HepG2 (cell line): ENCODE measurements around the gene STPG4. TPM values are rescaled to one million over a fixed set of nuclear protein-coding genes. Genes with fewer than 3 reads are reported as not detected.

Experiments
- ARNT ChIP-seq: fragments of 450-650 bp; IDR thresholded peaks from 2 replicates; pipeline ENCODE4 v1.6.1; 2017
- ATF7 ChIP-seq, 2 experiments: fragments of 450-650 bp in 1 of 2; sonication (generic) in 1 of 2; formaldehyde crosslinking in 1 of 2; IDR thresholded peaks; 2 replicates each; pipeline versions ENCODE4 v1.4.0 to v1.6.1; 2016 to 2020; ENCODE audit warnings: antibody characterized with exemption in 1 of 2, mild to moderate bottlenecking in 1 of 2, missing genetic modification reagents in 1 of 2
- CBX1 ChIP-seq: IDR thresholded peaks from one replicate; pipeline ENCODE4 v1.6.1; 2016; ENCODE audit warnings: antibody characterized with exemption, low read depth
- ERF ChIP-seq: IDR thresholded peaks from 2 replicates; pipeline ENCODE4 v1.6.1; 2018; ENCODE audit warnings: missing biosample characterization, missing genetic modification reagents
- FOXM1 ChIP-seq: sonication (generic); formaldehyde crosslinking; IDR thresholded peaks from 2 replicates; pipeline ENCODE4 v1.5.0; 2020; ENCODE audit warnings: missing genetic modification reagents
- HES4 ChIP-seq: sonication (generic); formaldehyde crosslinking; IDR thresholded peaks from 2 replicates; pipeline ENCODE4 v1.9.0; 2021; ENCODE audit warnings: mild to moderate bottlenecking, missing genetic modification reagents, borderline replicate concordance
- KAT2B ChIP-seq: fragments of 150-350 bp; IDR thresholded peaks from 2 replicates; pipeline ENCODE4 v1.6.1; 2014; ENCODE audit warnings: low read depth, low read length, borderline replicate concordance
- MLLT10 ChIP-seq: sonication (generic); formaldehyde crosslinking; IDR thresholded peaks from 2 replicates; pipeline ENCODE4 v1.4.0; 2020; ENCODE audit warnings: missing genetic modification reagents
- POGZ ChIP-seq: sonication (generic); formaldehyde crosslinking; IDR thresholded peaks from 2 replicates; pipeline ENCODE4 v1.4.0; 2020; ENCODE audit warnings: mild to moderate bottlenecking, missing genetic modification reagents
- SNAPC2 ChIP-seq: sonication (generic); formaldehyde crosslinking; IDR thresholded peaks from 2 replicates; pipeline ENCODE4 v1.8.1; 2022; ENCODE audit warnings: mild to moderate bottlenecking, missing genetic modification reagents
- SP140L ChIP-seq: sonication (generic); formaldehyde crosslinking; IDR thresholded peaks from 2 replicates; pipeline ENCODE4 v1.4.0; 2020; ENCODE audit warnings: missing genetic modification reagents, borderline replicate concordance
- SP2 ChIP-seq: sonication (generic); formaldehyde crosslinking; IDR thresholded peaks from 2 replicates; pipeline ENCODE4 v1.5.1; 2020; ENCODE audit warnings: mild to moderate bottlenecking, missing genetic modification reagents
- ZBTB46 ChIP-seq: sonication (generic); formaldehyde crosslinking; IDR thresholded peaks from 2 replicates; pipeline ENCODE4 v1.4.0; 2020; ENCODE audit warnings: mild to moderate bottlenecking, missing genetic modification reagents, borderline replicate concordance
- ZBTB8A ChIP-seq: sonication (generic); formaldehyde crosslinking; IDR thresholded peaks from 2 replicates; pipeline ENCODE4 v1.4.0; 2020; ENCODE audit warnings: mild to moderate bottlenecking, low read depth, missing genetic modification reagents, borderline replicate concordance
- ZKSCAN8 ChIP-seq: IDR thresholded peaks from 2 replicates; pipeline ENCODE4 v1.6.1; 2016; ENCODE audit warnings: borderline replicate concordance, missing genetic modification reagents, missing compliant biosample characterization
- ZNF296 ChIP-seq: sonication (generic); formaldehyde crosslinking; conservative IDR thresholded peaks from 2 replicates; pipeline ENCODE4 v1.5.0; 2020; ENCODE audit warnings: mild to moderate bottlenecking, missing genetic modification reagents
- ZNF414 ChIP-seq: sonication (generic); formaldehyde crosslinking; IDR thresholded peaks from 2 replicates; pipeline ENCODE4 v1.5.0; 2020; ENCODE audit warnings: missing genetic modification reagents
- ZNF460 ChIP-seq: sonication (generic); formaldehyde crosslinking; IDR thresholded peaks from 2 replicates; pipeline ENCODE4 v1.5.1; 2020; ENCODE audit warnings: missing genetic modification reagents, mild to moderate bottlenecking, borderline replicate concordance
- ZNF496 ChIP-seq: sonication (generic); formaldehyde crosslinking; IDR thresholded peaks from 2 replicates; pipeline ENCODE4 v1.8.1; 2023; ENCODE audit warnings: mild to moderate bottlenecking, moderate library complexity, missing genetic modification reagents; ENCODE audit not compliant: insufficient replicate concordance
- ZNF589 ChIP-seq: sonication (generic); formaldehyde crosslinking; conservative IDR thresholded peaks from 2 replicates; pipeline ENCODE4 v1.8.0; 2022; ENCODE audit warnings: mild to moderate bottlenecking, moderate library complexity, missing genetic modification reagents
- ZSCAN31 ChIP-seq: sonication (generic); formaldehyde crosslinking; IDR thresholded peaks from 2 replicates; pipeline ENCODE4 v1.5.0; 2020; ENCODE audit warnings: low read depth, mild to moderate bottlenecking, missing genetic modification reagents
- polyA plus RNA-seq, 8 experiments: library from polyadenylated mRNA; depleted of rRNA in 3 of 8; stranded (reverse) in 7 of 8; unstranded in 1 of 8; fragments of >200 nt; fragmentation: Illumina TruSeq in 4 of 8; extraction: Trizol in 4 of 8; gene quantifications; 2 replicates each; pipeline versions ENCODE4 v1.2.1 to v1.2.3, GENCODE V29; 2011 to 2016; ENCODE audit warnings: low read depth in 4 of 8, missing spikeins in 1 of 8, mixed read lengths in 1 of 8; ENCODE audit not compliant: insufficient read depth in 1 of 8
- total RNA-seq, 5 experiments: library from RNA; depleted of rRNA; stranded (reverse); fragments of >200 nt; fragmentation: Illumina TruSeq; extraction: Trizol; gene quantifications; 2 replicates each; pipeline ENCODE4 v1.2.3, GENCODE V29; 2016; ENCODE audit warnings: low read depth in 1 of 5
- TF ChIP-seq, protein P1 (sequence below): sonication (generic); formaldehyde crosslinking; IDR thresholded peaks from 2 replicates; pipeline ENCODE4 v1.8.0; 2022; ENCODE audit warnings: low read depth, missing genetic modification reagents
- TF ChIP-seq, protein P2 (sequence below): sonication (generic); formaldehyde crosslinking; IDR thresholded peaks from 2 replicates; pipeline ENCODE4 v1.5.0; 2020; ENCODE audit warnings: mild to moderate bottlenecking, missing genetic modification reagents
- TF ChIP-seq, protein P3 (sequence below): sonication (generic); formaldehyde crosslinking; IDR thresholded peaks from 2 replicates; pipeline ENCODE4 v1.4.0; 2020; ENCODE audit warnings: mild to moderate bottlenecking, missing genetic modification reagents

STPG4 gene
- total and polyA plus RNA-seq, 2 of the 13 experiments (the other 11 are each of a cell fraction or from before 2014, with no cell fraction given): 0.11 to 0.15 TPM

DNA sequence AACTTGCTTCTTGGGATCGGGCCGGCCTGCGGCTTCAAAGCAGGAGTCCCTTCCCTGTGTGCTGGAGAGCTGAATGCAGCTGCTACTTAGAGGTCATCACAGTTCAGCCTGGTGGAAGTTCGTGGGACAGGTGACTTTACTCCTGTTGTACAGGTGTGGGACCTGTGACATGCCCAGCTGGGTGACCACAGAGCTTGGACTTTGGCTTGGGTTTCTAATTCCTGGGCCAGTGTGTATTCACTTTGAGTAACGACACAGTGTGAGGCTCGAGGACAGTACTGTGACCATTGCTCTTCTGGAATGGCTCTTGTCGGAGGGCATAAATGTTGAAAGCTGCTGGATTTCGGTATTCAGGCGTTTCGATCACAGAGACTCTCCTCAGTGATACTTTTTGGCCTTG lies 114.5 kb downstream of the STPG4 start (continued):
- TF ChIP-seq KAT2B (no peak), FOXM1 (no peak), ZNF414 (no peak), ZSCAN31 (CRISPR knock-in tag) (no peak), ZBTB46 (no peak), SP2 (no peak), ZNF589 (CRISPR knock-in tag) (no peak), ARNT (no peak), ZNF496 (CRISPR knock-in tag) (no peak), CBX1 (no peak), HES4 (no peak), ERF (CRISPR knock-in tag) (no peak), SP140L (no peak), MLLT10 (CRISPR knock-in tag) (no peak), POGZ (CRISPR knock-in tag) (no peak), ZNF296 (CRISPR knock-in tag) (no peak), SNAPC2 (CRISPR knock-in tag) (no peak), ZBTB8A (CRISPR knock-in tag) (no peak), ZNF460 (no peak), ZKSCAN8 (CRISPR knock-in tag) (no peak), ATF7 (IDR thresholded peaks at IDR 0.05) (no peak), ATF7 (CRISPR knock-in tag; IDR thresholded peaks at IDR 0.05) (no peak)
- TF ChIP-seq, protein P1, sequence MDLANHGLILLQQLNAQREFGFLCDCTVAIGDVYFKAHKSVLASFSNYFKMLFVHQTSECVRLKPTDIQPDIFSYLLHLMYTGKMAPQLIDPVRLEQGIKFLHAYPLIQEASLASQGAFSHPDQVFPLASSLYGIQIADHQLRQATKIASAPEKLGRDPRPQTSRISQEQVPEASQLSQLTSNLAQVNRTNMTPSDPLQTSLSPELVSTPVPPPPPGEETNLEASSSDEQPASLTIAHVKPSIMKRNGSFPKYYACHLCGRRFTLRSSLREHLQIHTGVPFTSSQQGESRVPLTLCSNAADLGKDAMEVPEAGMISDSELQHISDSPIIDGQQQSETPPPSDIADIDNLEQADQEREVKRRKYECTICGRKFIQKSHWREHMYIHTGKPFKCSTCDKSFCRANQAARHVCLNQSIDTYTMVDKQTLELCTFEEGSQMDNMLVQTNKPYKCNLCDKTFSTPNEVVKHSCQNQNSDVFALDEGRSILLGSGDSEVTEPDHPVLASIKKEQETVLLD (CRISPR knock-in tag): no peak
- TF ChIP-seq, protein P2, sequence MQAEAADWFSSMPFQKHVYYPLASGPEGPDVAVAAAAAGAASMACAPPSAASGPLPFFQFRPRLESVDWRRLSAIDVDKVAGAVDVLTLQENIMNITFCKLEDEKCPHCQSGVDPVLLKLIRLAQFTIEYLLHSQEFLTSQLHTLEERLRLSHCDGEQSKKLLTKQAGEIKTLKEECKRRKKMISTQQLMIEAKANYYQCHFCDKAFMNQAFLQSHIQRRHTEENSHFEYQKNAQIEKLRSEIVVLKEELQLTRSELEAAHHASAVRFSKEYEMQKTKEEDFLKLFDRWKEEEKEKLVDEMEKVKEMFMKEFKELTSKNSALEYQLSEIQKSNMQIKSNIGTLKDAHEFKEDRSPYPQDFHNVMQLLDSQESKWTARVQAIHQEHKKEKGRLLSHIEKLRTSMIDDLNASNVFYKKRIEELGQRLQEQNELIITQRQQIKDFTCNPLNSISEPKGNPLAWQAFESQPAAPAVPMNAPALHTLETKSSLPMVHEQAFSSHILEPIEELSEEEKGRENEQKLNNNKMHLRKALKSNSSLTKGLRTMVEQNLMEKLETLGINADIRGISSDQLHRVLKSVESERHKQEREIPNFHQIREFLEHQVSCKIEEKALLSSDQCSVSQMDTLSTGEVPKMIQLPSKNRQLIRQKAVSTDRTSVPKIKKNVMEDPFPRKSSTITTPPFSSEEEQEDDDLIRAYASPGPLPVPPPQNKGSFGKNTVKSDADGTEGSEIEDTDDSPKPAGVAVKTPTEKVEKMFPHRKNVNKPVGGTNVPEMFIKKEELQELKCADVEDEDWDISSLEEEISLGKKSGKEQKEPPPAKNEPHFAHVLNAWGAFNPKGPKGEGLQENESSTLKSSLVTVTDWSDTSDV (CRISPR knock-in tag): no peak
- TF ChIP-seq, protein P3, sequence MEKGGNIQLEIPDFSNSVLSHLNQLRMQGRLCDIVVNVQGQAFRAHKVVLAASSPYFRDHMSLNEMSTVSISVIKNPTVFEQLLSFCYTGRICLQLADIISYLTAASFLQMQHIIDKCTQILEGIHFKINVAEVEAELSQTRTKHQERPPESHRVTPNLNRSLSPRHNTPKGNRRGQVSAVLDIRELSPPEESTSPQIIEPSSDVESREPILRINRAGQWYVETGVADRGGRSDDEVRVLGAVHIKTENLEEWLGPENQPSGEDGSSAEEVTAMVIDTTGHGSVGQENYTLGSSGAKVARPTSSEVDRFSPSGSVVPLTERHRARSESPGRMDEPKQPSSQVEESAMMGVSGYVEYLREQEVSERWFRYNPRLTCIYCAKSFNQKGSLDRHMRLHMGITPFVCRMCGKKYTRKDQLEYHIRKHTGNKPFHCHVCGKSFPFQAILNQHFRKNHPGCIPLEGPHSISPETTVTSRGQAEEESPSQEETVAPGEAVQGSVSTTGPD (CRISPR knock-in tag): no peak
